Coronary artery (tissue), 2 donors: ENCODE data around the gene CRIP2.

ENCODE experiments used
- DNase-seq: peaks from one replicate; pipeline ENCODE4 v3.0.0-alpha.2; 2017; ENCODE audit warnings: low spot score
- H3K27ac ChIP-seq, 2 donors: fragments of 200-600 bp; sonication (generic); one replicate each; pipeline ENCODE4 v1.5.1; 2016 to 2019
- H3K4me3 ChIP-seq: fragments of 200-600 bp; sonication (generic); 2 replicates; pipeline ENCODE4 v1.5.1; 2016; ENCODE audit warnings: mild to moderate bottlenecking, moderate library complexity
- TF ChIP-seq, protein P1 (sequence below): fragments of 200-600 bp; sonication (generic); IDR thresholded peaks from one replicate; pipeline ENCODE4 v1.5.1; 2019; ENCODE audit warnings: antibody characterized with exemption

Gene CRIP2

GRCh38 chr14:105484997-105485393 lies 10.4 kb downstream of the CRIP2 start:
- peak overlapping the region; percentile 7 for H3K4me3 ChIP-seq
- DNase-seq = no peak
- TF ChIP-seq, protein P1, sequence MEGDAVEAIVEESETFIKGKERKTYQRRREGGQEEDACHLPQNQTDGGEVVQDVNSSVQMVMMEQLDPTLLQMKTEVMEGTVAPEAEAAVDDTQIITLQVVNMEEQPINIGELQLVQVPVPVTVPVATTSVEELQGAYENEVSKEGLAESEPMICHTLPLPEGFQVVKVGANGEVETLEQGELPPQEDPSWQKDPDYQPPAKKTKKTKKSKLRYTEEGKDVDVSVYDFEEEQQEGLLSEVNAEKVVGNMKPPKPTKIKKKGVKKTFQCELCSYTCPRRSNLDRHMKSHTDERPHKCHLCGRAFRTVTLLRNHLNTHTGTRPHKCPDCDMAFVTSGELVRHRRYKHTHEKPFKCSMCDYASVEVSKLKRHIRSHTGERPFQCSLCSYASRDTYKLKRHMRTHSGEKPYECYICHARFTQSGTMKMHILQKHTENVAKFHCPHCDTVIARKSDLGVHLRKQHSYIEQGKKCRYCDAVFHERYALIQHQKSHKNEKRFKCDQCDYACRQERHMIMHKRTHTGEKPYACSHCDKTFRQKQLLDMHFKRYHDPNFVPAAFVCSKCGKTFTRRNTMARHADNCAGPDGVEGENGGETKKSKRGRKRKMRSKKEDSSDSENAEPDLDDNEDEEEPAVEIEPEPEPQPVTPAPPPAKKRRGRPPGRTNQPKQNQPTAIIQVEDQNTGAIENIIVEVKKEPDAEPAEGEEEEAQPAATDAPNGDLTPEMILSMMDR = no peak
- peak overlapping the region; percentile 96 to 100 for H3K27ac ChIP-seq

DNA sequence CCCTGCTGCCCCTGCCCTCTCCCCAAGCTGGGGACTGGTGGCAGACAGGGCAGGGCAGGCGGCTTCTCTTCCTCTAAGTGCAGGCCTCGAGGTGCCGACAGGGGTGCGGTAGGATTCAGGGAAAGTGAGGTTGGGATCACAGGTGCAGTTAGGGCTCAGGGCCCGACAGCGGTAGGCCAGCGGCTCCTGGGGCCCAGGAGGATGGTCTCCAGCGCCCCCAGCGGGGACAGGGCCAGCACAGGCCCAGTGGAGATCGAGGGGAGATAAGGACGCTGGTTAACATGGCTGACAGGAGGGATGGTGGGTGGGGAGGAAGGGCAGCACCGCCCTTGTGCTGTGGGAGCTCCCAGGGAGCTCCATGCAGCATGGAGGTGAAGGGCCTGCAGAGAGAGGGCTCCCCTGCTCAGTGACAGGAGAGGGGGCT lies 11.1 kb downstream of the CRIP2 start:
- H3K4me3 ChIP-seq = peak overlapping the region; percentile 85
- DNase-seq = no peak
- TF ChIP-seq, protein P1 = no peak
- peak overlapping the region; percentile 96 to 100 for H3K27ac ChIP-seq

DNA sequence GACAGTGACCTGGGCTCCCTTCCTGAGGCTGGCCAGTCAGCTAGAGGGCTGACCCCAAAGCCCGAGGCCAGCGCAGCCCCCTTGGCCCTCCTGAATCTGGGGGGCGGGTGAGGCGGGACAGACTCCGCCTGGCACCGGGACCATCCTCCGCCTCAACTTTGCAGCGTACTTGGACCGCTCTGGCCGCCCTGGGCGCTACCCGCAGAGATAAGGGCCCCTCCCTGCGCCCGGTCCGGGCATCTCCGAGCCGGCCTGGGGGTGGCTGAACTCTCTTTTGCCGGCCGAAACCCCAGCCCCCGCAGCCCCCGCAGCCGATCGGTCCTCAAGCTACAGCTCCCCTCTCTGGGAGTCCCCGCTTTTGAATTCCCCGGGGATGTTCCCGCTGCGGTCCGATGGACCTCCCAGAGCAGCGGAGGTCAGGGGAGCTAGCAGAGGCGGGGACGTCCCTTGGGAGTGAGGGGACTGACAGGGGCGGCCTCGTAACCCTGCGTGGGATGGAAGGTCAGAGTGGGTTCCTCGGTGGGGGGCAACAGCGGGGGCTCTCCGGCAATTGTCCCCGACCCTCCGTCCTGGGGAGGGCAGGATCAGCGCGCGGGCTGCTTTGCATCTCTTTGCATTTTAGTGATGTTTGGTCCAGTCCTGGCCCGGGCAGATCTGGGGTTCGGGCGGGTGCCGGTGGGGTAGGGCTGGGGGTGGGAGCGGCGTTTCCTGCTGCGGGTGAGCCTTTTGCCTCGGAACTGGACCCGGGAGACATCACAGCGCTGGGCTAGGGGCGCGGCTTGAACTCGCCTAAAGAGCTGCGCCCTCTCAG lies 11.7 kb downstream of the CRIP2 start, which contains the start of gene CRIP1:
Gene CRIP1 (plus strand): TSS at position 724 of the 811 bp plus-strand sequence. CDS start 374 bp downstream, outside the sequence.
- peak within 1 kb of the TSS; percentile 85 for H3K4me3 ChIP-seq
- DNase-seq = no peak
- H3K27ac ChIP-seq = peak within 1 kb of the TSS; percentile 96 to 100

GRCh38 chr14:105486974-105487448 lies 12.4 kb downstream of the CRIP2 start:
- peak overlapping the region; percentile 85 for H3K4me3 ChIP-seq
- H3K27ac ChIP-seq = peak overlapping the region; percentile 96 to 100
- peak; percentile 95 for DNase-seq
- TF ChIP-seq, protein P1 = no peak

More for the DNA sequence above, 11.7 kb downstream of the CRIP2 start, which contains the start of gene CRIP1:
- TF ChIP-seq, protein P1 = no peak

DNA sequence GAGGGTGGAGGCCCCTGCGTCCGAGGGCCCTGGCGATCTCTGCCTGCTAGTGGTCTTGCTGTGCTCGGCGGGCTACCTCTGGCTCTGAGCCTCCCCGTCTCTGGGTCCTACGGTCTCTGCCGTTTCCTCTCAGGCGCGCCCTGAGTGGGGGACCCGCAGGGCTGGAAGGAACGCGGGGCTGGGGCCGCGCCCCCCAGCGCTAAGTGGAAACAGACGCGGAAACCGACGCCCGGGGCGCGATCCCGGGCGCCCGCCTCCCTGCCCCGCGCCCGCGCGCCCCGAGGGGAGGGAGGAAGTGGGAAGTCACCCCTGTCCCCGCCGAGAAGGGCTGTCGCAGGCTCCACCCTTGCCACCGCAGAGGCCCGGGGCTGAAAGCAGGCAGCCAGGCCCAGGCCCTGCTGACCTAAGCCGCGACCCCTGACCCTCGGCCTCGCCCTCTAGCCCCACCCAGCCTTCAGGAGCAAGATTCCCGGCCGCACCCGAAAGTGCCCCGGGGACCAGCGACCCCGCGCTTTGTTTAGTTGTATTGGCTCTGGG lies 12.9 kb downstream of the CRIP2 start:
- H3K27ac ChIP-seq = peak overlapping the region; percentile 96 to 100
- no peak for DNase-seq
- H3K4me3 ChIP-seq = peak overlapping the region; percentile 85
- TF ChIP-seq, protein P1 = no peak

DNA sequence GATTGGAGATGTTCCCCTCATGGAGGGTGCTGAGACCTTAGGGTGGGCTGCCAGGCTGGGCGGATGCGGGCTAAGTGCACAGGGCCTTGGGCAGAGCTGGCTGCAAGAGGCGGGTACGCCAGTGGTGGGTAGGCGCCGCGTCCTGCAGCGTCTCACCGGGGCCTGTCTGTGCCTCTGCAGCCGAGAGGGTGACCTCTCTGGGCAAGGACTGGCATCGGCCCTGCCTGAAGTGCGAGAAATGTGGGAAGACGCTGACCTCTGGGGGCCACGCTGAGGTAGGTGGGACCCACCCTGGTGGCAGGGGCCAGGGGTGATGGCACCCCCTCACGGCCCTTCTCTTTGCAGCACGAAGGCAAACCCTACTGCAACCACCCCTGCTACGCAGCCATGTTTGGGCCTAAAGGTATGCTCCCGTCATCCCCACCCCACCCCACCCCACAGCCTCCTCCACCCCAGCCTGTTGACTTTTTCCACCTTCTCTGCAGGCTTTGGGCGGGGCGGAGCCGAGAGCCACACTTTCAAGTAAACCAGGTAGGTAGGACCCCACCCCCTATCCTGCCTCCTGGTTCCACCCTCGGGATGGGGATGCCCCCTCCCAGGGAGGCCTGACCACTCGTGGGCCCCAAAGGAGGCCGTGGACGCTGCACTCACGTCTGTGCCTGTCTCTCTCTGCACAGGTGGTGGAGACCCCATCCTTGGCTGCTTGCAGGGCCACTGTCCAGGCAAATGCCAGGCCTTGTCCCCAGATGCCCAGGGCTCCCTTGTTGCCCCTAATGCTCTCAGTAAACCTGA lies 13.6 kb downstream of the CRIP2 start:
- no peak for DNase-seq
- peak overlapping the region; percentile 85 for H3K4me3 ChIP-seq
- peak overlapping the region; percentile 96 to 100 for H3K27ac ChIP-seq
- TF ChIP-seq, protein P1 = no peak
